Heart left ventricle (tissue), 16 donors: ENCODE measurements around the gene NOXA1. TPM values are rescaled to one million over a fixed set of nuclear protein-coding genes. Genes with fewer than 3 reads are reported as not detected.
A peak's percentile ranks its signal among the peaks of the same experiment; 100 is the strongest.

Experiments
- ATAC-seq, 4 donors: fragments of 200-7000 bp; cut with Tn5 transposase; one replicate each; pipeline ENCODE4 v1.9.1; 2020 to 2022; ENCODE audit warnings: moderate library complexity in 4 of 4, mild to moderate bottlenecking in 3 of 4, moderate number of reproducible peaks in 1 of 4
- DNase-seq, 5 donors: peaks; one replicate each; pipeline ENCODE4 v3.0.0-alpha.2; 2020
- H3K27ac ChIP-seq, 12 donors: fragments of 200-600 bp; sonication (generic) in 4 of 12; one replicate each; pipeline versions ENCODE4 v1.5.0 to v1.8.0; 2016 to 2022; ENCODE audit warnings: mild to moderate bottlenecking in 2 of 12
- H3K27me3 ChIP-seq, 9 donors: fragments of 200-600 bp; sonication (generic) in 2 of 9; one replicate each; pipeline versions ENCODE4 v1.5.1 to v1.8.0; 2016 to 2022; ENCODE audit warnings: mild to moderate bottlenecking in 3 of 9
- H3K36me3 ChIP-seq, 9 donors: fragments of 200-600 bp; sonication (generic) in 2 of 9; one replicate each; pipeline versions ENCODE4 v1.5.0 to v1.8.0; 2018 to 2022; ENCODE audit warnings: mild to moderate bottlenecking in 2 of 9
- H3K4me1 ChIP-seq, 12 donors: fragments of 200-600 bp; sonication (generic) in 4 of 12; one replicate each; pipeline versions ENCODE4 v1.5.0 to v1.8.0; 2016 to 2022; ENCODE audit warnings: mild to moderate bottlenecking in 3 of 12
- H3K4me3 ChIP-seq, 12 donors: fragments of 200-600 bp; sonication (generic) in 4 of 12; one replicate each; pipeline versions ENCODE4 v1.5.0 to v1.8.0; 2017 to 2022; ENCODE audit warnings: mild to moderate bottlenecking in 9 of 12, moderate library complexity in 4 of 12
- H3K9me3 ChIP-seq, 12 donors: fragments of 200-600 bp; sonication (generic) in 4 of 12; one replicate each; pipeline versions ENCODE4 v1.5.0 to v1.8.0; 2016 to 2022; ENCODE audit warnings: mild to moderate bottlenecking in 1 of 12
- CTCF ChIP-seq, 12 donors: fragments of 200-600 bp; sonication (generic) in 4 of 12; IDR thresholded peaks; one replicate each; pipeline versions ENCODE4 v1.5.0 to v1.8.0; 2018 to 2022; ENCODE audit warnings: antibody characterized with exemption in 12 of 12, mild to moderate bottlenecking in 5 of 12
- POLR2A ChIP-seq, 2 donors: fragments of 450-650 bp; IDR thresholded peaks; one replicate each; pipeline ENCODE4 v1.6.1; 2017; ENCODE audit warnings: antibody characterized with exemption in 2 of 2, mild to moderate bottlenecking in 2 of 2, moderate library complexity in 2 of 2
- WGBS, 4 donors: extraction: QIAGEN DNeasy Blood & Tissue Kit in 2 of 4; methylation state at CpG; one replicate each; pipeline versions ENCODE4 v1.1.5 to v1.1.7; 2013 to 2018; 5-methylcytosine and 5-hydroxymethylcytosine counted together
- intact Hi-C, 10 donors: fragments of 100-400 bp; cut with DNase I; formaldehyde crosslinking; loops; one replicate each; pipeline versions ENCODE4 v1.11.1 to v1.14.2; 2022
- polyA plus RNA-seq, 2 donors: library from polyadenylated mRNA; stranded (reverse); fragments of 200-250 nt; gene quantifications; one replicate each; pipeline ENCODE4 v1.2.3, GENCODE V29; 2013
- total RNA-seq, 9 donors: library from RNA; depleted of rRNA in 2 of 9; stranded (reverse); fragments of >200 nt in 2 of 9; fragmentation: NEBNext Ultra II Directional in 3 of 9; extraction: Animal tissue kit (Norgen Biotek cat#: 25700) in 3 of 9; gene quantifications; one replicate each; pipeline versions ENCODE4 v1.1.0 to v1.2.4, GENCODE V29; 2016 to 2023
- donor health status: ischemic (EF 13 %, LVEDD 7.1; RV severe dilation, severe dysfunction).
- donor health status: healthy with polysubstance abuse.
- donor health status: DM: no; HTN: yes; CAD: no.
- donor health status: DM: no; HTN: no; CAD: no.
- donor health status: ischemic (EF 25% LVEDD 6.9; RV normal size, moderate dysfunction).
- donor health status: ischemic (EF 25% LVEDD 5.7; RV mildly dilated, moderate dysfunction).
- donor health status: healthy.
- donor health status: DM: yes; HTN: yes; CAD: no.
- donor health status: ischemic (EF 35%, LVEDD 5.7; RV mildly dilated, moderate dysfunction).
- donor health status: nonischemic (EF 11% LVEDD 7.7; RV severe dilation, severe dysfunction).
- donor health status: DM: yes; HTN: yes; CAD: no.
- donor health status: PGD.
- donor health status: ischemic (EF 29% LVEDD 5.4; RV normal size, mild dysfunction).
- donor health status: nonischemic (EF 23%, LVEDD 6.1; RV moderate dilation, normal function).

Gene NOXA1
- total and polyA plus RNA-seq, 11 donors, result 0.44 to 5.5 (median 2.7) TPM

DNA sequence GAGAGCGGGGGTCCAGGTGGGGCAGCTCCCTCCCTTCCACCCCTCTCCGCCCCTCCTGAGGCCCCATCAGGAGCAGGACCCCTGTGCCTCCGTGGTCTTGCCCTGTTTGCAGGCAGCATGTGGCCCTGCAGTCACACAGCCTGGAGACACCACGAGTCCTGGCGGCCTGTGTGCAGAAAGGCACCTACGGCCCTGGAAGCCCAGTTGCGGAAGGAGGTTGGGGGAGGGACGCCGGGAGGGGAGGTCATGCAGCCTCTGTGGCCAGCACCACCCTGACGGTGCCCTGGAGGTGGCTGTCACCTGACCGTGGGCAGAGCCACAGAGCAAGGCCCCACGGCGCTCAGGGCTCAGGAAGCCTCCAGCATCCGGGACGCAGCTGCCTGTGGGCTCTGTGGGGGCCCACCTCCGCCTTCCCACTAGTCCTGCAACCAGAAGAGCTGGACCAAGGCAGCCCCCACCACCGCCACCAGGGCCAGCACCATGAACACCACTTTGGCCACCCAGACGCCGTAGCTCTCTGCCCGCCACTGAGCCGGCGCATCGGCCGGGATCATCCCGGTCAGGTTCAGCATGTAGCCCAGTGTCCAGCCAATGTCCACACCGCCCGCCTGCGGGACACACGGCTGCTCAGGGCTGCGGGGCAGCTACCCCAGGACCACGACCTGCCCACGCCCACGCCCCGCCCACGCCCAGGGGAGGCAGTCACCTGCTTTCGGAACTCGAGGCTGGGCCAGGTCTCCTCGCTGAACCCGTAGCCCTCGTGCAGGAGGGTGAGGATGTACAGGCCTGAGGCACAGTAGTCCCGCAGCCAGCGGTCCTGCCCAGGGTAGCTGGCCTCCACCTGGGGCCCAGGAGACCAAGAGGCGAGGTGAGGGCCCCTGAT lies 11.5 kb downstream of the NOXA1 start:
- intact Hi-C loops, result no loop called here
- no peak overlapping the region for H3K4me3 ChIP-seq
- H3K4me1 ChIP-seq, result peaks cover 0 to 3% (median 0%) of the 10 kb centered on the region in 12 donors
- no peaks in the 10 kb centered on the region for H3K36me3 ChIP-seq
- H3K9me3 ChIP-seq, result no peaks in the 10 kb centered on the region
- peak in 3 of 5 donors; percentile 24 to 62 (median 25) for DNase-seq
- TF ChIP-seq POLR2A (IDR thresholded peaks at IDR 0.05) (no peak), CTCF (IDR thresholded peaks at IDR 0.05) (no peak)
- 85 to 93% (median 87%) methylated on average over 26 to 43 of the region's 43 CpGs for WGBS, 4 donors
- H3K27ac ChIP-seq, result no peak overlapping the region
- H3K27me3 ChIP-seq, result peaks cover 0 to 9% (median 0%) of the 10 kb centered on the region in 9 donors
- no peak for ATAC-seq

GRCh38 chr9:137435381-137435891 lies 12.2 kb downstream of the NOXA1 start:
- WGBS, 4 donors, result 70 to 84% (median 80%) methylated on average over 9 to 20 of the region's 20 CpGs
- Histone ChIP-seq H3K4me3 (no peak overlapping the region), H3K4me1 (peaks cover 0 to 3% (median 0%) of the 10 kb centered on the region in 12 donors), H3K27ac (no peak overlapping the region), H3K36me3 (no peaks in the 10 kb centered on the region), H3K27me3 (peaks cover 0 to 9% (median 0%) of the 10 kb centered on the region in 9 donors), H3K9me3 (no peaks in the 10 kb centered on the region)
- ATAC-seq (no peak), DNase-seq (peak in 3 of 5 donors; percentile 12 to 54 (median 25))
- no peak for TF ChIP-seq POLR2A (IDR thresholded peaks at IDR 0.05)
- TF ChIP-seq CTCF (IDR thresholded peaks at IDR 0.05), result no peak
- intact Hi-C loops, result no loop called here

- H3K27me3 ChIP-seq, result peaks cover 0 to 10% (median under 1%) of the 10 kb centered on the region in 9 donors
- DNase-seq (peak in 3 of 5 donors; percentile 40 to 69 (median 63)), ATAC-seq (peak in 3 of 4 donors; percentile 46 to 58 (median 55))
- intact Hi-C loops, result no loop called here
- peaks cover 0 to 3% (median 0%) of the 10 kb centered on the region in 12 donors for H3K4me1 ChIP-seq
- TF ChIP-seq POLR2A (IDR thresholded peaks at IDR 0.05), result no peak
- TF ChIP-seq CTCF (IDR thresholded peaks at IDR 0.05), result no peak
- no peak overlapping the region for H3K27ac ChIP-seq
- H3K4me3 ChIP-seq, result no peak overlapping the region
- no peaks in the 10 kb centered on the region for H3K36me3 ChIP-seq
- 76 to 82% (median 80%) methylated on average over 21 to 42 of the region's 42 CpGs for WGBS, 4 donors
- H3K9me3 ChIP-seq, result no peaks in the 10 kb centered on the region
Observed at GRCh38 chr9:137435980-137436760, 13.0 kb downstream of the NOXA1 start.
